ENCODE results near the gene HSBP1. TPM values are rescaled to one million over a fixed set of nuclear protein-coding genes. Genes with fewer than 3 reads are reported as not detected.

Gene HSBP1
- total and polyA plus RNA-seq, 2 donors (not counting 1 experiment from before 2014, with no cell fraction given): 135 to 184 TPM

DNA sequence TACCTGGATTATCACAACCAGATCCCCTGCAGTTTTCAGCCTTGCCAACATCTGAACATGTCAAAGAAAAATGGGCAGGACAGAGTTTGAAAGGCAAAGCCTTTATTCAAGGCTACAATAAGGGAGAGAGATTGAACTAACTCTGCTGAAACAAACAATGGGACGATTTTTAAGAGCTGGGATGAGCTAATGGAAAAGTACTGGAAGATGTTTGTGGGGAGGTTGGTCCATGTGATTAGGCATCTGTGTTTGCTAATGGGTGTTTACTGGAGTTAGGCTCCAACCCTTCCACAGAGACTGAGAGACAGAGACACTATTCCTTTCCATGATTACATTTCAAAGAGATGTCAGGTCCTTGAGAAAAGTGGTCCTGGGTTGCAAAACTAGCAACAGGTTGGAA, 35.0 kb upstream of the HSBP1 start:
- Histone ChIP-seq H3K27ac (ENCODE audit: insufficient read depth, low read length) (no peak overlapping the region), H3K9me3 (ENCODE audit: control insufficient read depth, insufficient read depth, low read depth, low read length) (no peaks in the 10 kb centered on the region), H3K9ac (ENCODE audit: insufficient read depth, low read length) (no peak overlapping the region), H3K27me3 (ENCODE audit: control insufficient read depth, insufficient read depth, low read length) (no peaks in the 10 kb centered on the region), H2AFZ (ENCODE audit: low read length) (no peak overlapping the region), H3K36me3 (ENCODE audit: control insufficient read depth, insufficient read depth, low read length) (no peaks in the 10 kb centered on the region), H4K20me1 (ENCODE audit: control insufficient read depth, extremely low read depth, insufficient read depth, low read length) (no peaks in the 10 kb centered on the region), H3K79me2 (ENCODE audit: control insufficient read depth, insufficient read depth, low read length) (no peaks in the 10 kb centered on the region), H3K4me1 (ENCODE audit: control insufficient read depth, extremely low read depth, insufficient read depth, low read length) (no peaks in the 10 kb centered on the region), H3K4me3 (replicated peaks in 1 of 4; ENCODE audit: control extremely low read depth in 1 of 4, insufficient read depth in 1 of 4, low read depth in 3 of 4, low read length in 4 of 4) (no peak overlapping the region), H3K4me2 (ENCODE audit: extremely low read depth, insufficient read depth, low read length) (no peak overlapping the region)
- DNase-seq (ENCODE audit: low read depth in 2 of 2): no peak
- TF ChIP-seq EZH2 (IDR thresholded peaks at IDR 0.05; ENCODE audit: low read length, missing control alignments) (no peak), CTCF (conservative IDR thresholded peaks at IDR 0.05 in 1 of 2, IDR thresholded peaks at IDR 0.05 in 1 of 2; ENCODE audit: low read depth in 1 of 2, low read length in 2 of 2) (no peak)

DNA sequence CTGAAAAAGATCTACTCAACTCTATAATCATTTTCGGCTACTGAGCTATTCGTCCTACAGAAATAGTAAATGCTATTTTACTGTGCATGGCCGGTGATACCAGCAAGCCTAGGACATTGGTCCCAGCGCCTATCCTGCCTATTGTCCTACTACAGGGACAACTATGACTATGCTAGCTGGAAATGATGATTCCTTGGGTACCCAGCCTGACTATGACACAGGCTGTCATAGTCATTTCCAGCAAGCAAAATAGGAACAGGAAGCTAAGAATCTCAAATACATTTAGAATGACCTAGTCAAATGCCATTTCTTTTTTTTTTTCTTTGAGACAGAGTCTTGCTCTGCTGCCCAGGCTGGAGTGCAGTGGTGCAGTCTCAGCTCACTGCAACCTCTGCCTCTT, 33.7 kb upstream of the HSBP1 start:
- H3K9ac ChIP-seq (ENCODE audit: insufficient read depth, low read length): no peak overlapping the region
- no peaks in the 10 kb centered on the region for H3K4me1 ChIP-seq (ENCODE audit: control insufficient read depth, extremely low read depth, insufficient read depth, low read length)
- H3K36me3 ChIP-seq (ENCODE audit: control insufficient read depth, insufficient read depth, low read length): no peaks in the 10 kb centered on the region
- H3K79me2 ChIP-seq (ENCODE audit: control insufficient read depth, insufficient read depth, low read length): no peaks in the 10 kb centered on the region
- no peaks in the 10 kb centered on the region for H3K9me3 ChIP-seq (ENCODE audit: control insufficient read depth, insufficient read depth, low read depth, low read length)
- DNase-seq (ENCODE audit: low read depth in 2 of 2): no peak
- H3K27ac ChIP-seq (ENCODE audit: insufficient read depth, low read length): no peak overlapping the region
- TF ChIP-seq CTCF (conservative IDR thresholded peaks at IDR 0.05 in 1 of 2, IDR thresholded peaks at IDR 0.05 in 1 of 2; ENCODE audit: low read depth in 1 of 2, low read length in 2 of 2): no peak
- no peak for TF ChIP-seq EZH2 (IDR thresholded peaks at IDR 0.05; ENCODE audit: low read length, missing control alignments)
- no peaks in the 10 kb centered on the region for H4K20me1 ChIP-seq (ENCODE audit: control insufficient read depth, extremely low read depth, insufficient read depth, low read length)
- no peaks in the 10 kb centered on the region for H3K27me3 ChIP-seq (ENCODE audit: control insufficient read depth, insufficient read depth, low read length)
- no peak overlapping the region for H2AFZ ChIP-seq (ENCODE audit: low read length)
- H3K4me3 ChIP-seq (replicated peaks in 1 of 4; ENCODE audit: control extremely low read depth in 1 of 4, insufficient read depth in 1 of 4, low read depth in 3 of 4, low read length in 4 of 4): no peak overlapping the region
- H3K4me2 ChIP-seq (ENCODE audit: extremely low read depth, insufficient read depth, low read length): no peak overlapping the region

DNA sequence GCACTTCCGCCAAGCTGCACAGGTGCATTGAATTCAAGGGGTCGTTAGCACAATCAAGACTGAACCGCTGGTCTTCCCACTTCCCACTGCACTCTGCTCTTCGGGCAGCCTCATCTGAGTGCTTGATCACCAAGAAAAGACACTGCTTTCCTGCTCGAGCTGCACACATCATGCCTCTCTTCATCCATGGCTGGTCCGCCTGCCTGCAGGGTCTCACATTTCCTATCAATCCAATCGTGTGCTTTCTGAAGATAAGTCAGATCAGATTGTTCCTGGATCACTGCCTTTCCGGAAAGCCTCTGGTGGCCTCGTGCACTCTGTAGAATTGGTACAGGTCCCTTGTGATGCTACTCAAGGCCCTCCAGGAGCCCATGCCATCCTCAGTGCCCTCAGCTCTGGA, 30.8 kb upstream of the HSBP1 start:
- no peak for DNase-seq (ENCODE audit: low read depth in 2 of 2)
- Histone ChIP-seq H3K9me3 (ENCODE audit: control insufficient read depth, insufficient read depth, low read depth, low read length) (no peaks in the 10 kb centered on the region), H3K4me2 (ENCODE audit: extremely low read depth, insufficient read depth, low read length) (no peak overlapping the region), H2AFZ (ENCODE audit: low read length) (no peak overlapping the region), H3K79me2 (ENCODE audit: control insufficient read depth, insufficient read depth, low read length) (no peaks in the 10 kb centered on the region), H3K36me3 (ENCODE audit: control insufficient read depth, insufficient read depth, low read length) (no peaks in the 10 kb centered on the region), H4K20me1 (ENCODE audit: control insufficient read depth, extremely low read depth, insufficient read depth, low read length) (no peaks in the 10 kb centered on the region), H3K4me3 (replicated peaks in 1 of 4; ENCODE audit: control extremely low read depth in 1 of 4, insufficient read depth in 1 of 4, low read depth in 3 of 4, low read length in 4 of 4) (no peak overlapping the region), H3K4me1 (ENCODE audit: control insufficient read depth, extremely low read depth, insufficient read depth, low read length) (no peaks in the 10 kb centered on the region), H3K9ac (ENCODE audit: insufficient read depth, low read length) (no peak overlapping the region), H3K27ac (ENCODE audit: insufficient read depth, low read length) (no peak overlapping the region), H3K27me3 (ENCODE audit: control insufficient read depth, insufficient read depth, low read length) (no peaks in the 10 kb centered on the region)
- TF ChIP-seq EZH2 (IDR thresholded peaks at IDR 0.05; ENCODE audit: low read length, missing control alignments) (no peak), CTCF (conservative IDR thresholded peaks at IDR 0.05 in 1 of 2, IDR thresholded peaks at IDR 0.05 in 1 of 2; ENCODE audit: low read depth in 1 of 2, low read length in 2 of 2) (no peak)

Measured in fibroblast of lung (primary cell).